ENCODE results near the gene SPTLC2. TPM values are rescaled to one million over a fixed set of nuclear protein-coding genes. Genes with fewer than 3 reads are reported as not detected.

SPTLC2 gene
- total and polyA plus RNA-seq, 2 of the 13 experiments (the other 11 are each of a cell fraction or from before 2014, with no cell fraction given) = 17.4 to 17.5 TPM

DNA sequence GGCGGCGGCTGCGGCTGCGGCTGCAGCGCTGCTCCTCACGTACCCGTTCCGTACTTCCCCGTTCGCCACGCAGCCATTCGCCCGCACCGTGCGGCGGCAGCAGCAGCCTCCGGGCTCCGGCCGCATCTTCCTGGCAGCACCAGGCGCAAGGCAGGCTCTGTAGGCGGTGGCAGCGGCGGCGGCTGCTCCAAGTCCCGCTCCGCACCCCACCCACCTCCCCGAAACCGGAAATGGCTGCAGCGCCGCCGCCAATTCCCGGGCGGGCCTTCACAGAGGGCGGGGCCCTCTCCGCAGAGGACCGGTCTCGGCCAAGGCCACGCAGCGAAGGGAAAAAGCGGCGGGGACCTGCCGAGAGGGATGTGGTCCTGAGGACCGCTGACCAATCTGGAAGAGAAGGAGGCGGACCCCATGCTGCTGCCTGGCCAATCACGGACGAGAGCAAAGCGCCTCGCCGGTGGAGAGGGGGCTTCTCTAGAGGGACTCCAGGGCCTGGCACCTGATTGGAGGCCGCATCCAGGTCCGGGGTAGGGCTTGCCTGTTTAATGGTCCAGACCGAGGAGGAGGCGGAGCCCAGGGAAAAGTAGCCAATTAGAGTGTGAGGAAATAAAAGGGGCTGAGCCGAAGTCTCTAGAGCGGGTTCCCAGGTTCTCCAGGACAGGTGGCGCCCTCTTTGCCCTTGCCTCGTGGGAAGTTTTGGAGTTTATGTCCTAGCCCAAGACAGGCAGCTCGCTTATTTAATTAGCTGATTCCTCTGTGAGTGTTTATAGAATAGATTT is at the start of gene SPTLC2 (continued):
- no peak for TF ChIP-seq ZNF564 (CRISPR knock-in tag; IDR thresholded peaks at IDR 0.05)
- no peak for TF ChIP-seq MBNL3 (CRISPR knock-in tag; conservative IDR thresholded peaks at IDR 0.05)
- TF ChIP-seq KLF13 (CRISPR knock-in tag; IDR thresholded peaks at IDR 0.05) = no peak
- TF ChIP-seq SNRNP70 (IDR thresholded peaks at IDR 0.05; ENCODE audit: low read depth, low read length) = no peak
- TF ChIP-seq NR3C1 (CRISPR knock-in tag; IDR thresholded peaks at IDR 0.05) = no peak
- 0 out of 2 replicates have a peak, but pooled peaks have one; percentile 20 for TF ChIP-seq ZNF547 (CRISPR knock-in tag; IDR thresholded peaks at IDR 0.05)
- no peak for TF ChIP-seq ZKSCAN5 (CRISPR knock-in tag; IDR thresholded peaks at IDR 0.05)
- TF ChIP-seq, protein P1, sequence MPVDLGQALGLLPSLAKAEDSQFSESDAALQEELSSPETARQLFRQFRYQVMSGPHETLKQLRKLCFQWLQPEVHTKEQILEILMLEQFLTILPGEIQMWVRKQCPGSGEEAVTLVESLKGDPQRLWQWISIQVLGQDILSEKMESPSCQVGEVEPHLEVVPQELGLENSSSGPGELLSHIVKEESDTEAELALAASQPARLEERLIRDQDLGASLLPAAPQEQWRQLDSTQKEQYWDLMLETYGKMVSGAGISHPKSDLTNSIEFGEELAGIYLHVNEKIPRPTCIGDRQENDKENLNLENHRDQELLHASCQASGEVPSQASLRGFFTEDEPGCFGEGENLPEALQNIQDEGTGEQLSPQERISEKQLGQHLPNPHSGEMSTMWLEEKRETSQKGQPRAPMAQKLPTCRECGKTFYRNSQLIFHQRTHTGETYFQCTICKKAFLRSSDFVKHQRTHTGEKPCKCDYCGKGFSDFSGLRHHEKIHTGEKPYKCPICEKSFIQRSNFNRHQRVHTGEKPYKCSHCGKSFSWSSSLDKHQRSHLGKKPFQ (CRISPR knock-in tag; IDR thresholded peaks at IDR 0.05; ENCODE audit: insufficient replicate concordance) = no peak
- TF ChIP-seq, protein P2, sequence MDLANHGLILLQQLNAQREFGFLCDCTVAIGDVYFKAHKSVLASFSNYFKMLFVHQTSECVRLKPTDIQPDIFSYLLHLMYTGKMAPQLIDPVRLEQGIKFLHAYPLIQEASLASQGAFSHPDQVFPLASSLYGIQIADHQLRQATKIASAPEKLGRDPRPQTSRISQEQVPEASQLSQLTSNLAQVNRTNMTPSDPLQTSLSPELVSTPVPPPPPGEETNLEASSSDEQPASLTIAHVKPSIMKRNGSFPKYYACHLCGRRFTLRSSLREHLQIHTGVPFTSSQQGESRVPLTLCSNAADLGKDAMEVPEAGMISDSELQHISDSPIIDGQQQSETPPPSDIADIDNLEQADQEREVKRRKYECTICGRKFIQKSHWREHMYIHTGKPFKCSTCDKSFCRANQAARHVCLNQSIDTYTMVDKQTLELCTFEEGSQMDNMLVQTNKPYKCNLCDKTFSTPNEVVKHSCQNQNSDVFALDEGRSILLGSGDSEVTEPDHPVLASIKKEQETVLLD (CRISPR knock-in tag; IDR thresholded peaks at IDR 0.05; ENCODE audit: low read depth) = peak; percentile 82
- TF ChIP-seq, protein P3, sequence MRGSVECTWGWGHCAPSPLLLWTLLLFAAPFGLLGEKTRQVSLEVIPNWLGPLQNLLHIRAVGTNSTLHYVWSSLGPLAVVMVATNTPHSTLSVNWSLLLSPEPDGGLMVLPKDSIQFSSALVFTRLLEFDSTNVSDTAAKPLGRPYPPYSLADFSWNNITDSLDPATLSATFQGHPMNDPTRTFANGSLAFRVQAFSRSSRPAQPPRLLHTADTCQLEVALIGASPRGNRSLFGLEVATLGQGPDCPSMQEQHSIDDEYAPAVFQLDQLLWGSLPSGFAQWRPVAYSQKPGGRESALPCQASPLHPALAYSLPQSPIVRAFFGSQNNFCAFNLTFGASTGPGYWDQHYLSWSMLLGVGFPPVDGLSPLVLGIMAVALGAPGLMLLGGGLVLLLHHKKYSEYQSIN (CRISPR knock-in tag; IDR thresholded peaks at IDR 0.05; ENCODE audit: borderline replicate concordance) = no peak
- TF ChIP-seq ZNF572 (CRISPR knock-in tag; IDR thresholded peaks at IDR 0.05) = no peak
- no peak for TF ChIP-seq HOXA9 (CRISPR knock-in tag; IDR thresholded peaks at IDR 0.05; ENCODE audit: borderline replicate concordance)
- TF ChIP-seq ZNF7 (CRISPR knock-in tag; IDR thresholded peaks at IDR 0.05) = no peak
- TF ChIP-seq ZNF615 (CRISPR knock-in tag; IDR thresholded peaks at IDR 0.05; ENCODE audit: borderline replicate concordance) = no peak
- no peak for TF ChIP-seq ZKSCAN1 (IDR thresholded peaks at IDR 0.05; ENCODE audit: low read length)
- TF ChIP-seq, protein P4, sequence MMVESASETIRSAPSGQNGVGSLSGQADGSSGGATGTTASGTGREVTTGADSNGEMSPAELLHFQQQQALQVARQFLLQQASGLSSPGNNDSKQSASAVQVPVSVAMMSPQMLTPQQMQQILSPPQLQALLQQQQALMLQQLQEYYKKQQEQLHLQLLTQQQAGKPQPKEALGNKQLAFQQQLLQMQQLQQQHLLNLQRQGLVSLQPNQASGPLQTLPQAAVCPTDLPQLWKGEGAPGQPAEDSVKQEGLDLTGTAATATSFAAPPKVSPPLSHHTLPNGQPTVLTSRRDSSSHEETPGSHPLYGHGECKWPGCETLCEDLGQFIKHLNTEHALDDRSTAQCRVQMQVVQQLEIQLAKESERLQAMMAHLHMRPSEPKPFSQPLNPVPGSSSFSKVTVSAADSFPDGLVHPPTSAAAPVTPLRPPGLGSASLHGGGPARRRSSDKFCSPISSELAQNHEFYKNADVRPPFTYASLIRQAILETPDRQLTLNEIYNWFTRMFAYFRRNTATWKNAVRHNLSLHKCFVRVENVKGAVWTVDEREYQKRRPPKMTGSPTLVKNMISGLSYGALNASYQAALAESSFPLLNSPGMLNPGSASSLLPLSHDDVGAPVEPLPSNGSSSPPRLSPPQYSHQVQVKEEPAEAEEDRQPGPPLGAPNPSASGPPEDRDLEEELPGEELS (CRISPR knock-in tag; IDR thresholded peaks at IDR 0.05) = no peak
- TF ChIP-seq, protein P5, sequence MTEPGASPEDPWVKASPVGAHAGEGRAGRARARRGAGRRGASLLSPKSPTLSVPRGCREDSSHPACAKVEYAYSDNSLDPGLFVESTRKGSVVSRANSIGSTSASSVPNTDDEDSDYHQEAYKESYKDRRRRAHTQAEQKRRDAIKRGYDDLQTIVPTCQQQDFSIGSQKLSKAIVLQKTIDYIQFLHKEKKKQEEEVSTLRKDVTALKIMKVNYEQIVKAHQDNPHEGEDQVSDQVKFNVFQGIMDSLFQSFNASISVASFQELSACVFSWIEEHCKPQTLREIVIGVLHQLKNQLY (CRISPR knock-in tag; IDR thresholded peaks at IDR 0.05) = no peak
- TF ChIP-seq ZNF3 (CRISPR knock-in tag; IDR thresholded peaks at IDR 0.05) = no peak
- no peak for TF ChIP-seq ZNF616 (CRISPR knock-in tag; IDR thresholded peaks at IDR 0.05; ENCODE audit: low read depth)
- TF ChIP-seq, protein P6, sequence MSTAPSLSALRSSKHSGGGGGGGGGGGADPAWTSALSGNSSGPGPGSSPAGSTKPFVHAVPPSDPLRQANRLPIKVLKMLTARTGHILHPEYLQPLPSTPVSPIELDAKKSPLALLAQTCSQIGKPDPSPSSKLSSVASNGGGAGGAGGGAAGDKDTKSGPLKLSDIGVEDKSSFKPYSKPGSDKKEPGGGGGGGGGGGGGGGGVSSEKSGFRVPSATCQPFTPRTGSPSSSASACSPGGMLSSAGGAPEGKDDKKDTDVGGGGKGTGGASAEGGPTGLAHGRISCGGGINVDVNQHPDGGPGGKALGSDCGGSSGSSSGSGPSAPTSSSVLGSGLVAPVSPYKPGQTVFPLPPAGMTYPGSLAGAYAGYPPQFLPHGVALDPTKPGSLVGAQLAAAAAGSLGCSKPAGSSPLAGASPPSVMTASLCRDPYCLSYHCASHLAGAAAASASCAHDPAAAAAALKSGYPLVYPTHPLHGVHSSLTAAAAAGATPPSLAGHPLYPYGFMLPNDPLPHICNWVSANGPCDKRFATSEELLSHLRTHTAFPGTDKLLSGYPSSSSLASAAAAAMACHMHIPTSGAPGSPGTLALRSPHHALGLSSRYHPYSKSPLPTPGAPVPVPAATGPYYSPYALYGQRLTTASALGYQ (CRISPR knock-in tag; IDR thresholded peaks at IDR 0.05) = no peak
- 0 out of 2 replicates have a peak, but pooled peaks have one; percentile 31 for TF ChIP-seq HIVEP1 (CRISPR knock-in tag; IDR thresholded peaks at IDR 0.05)
- TF ChIP-seq ETV5 (CRISPR knock-in tag; IDR thresholded peaks at IDR 0.05; ENCODE audit: borderline replicate concordance) = peak; percentile 88
